Panc1 (cell line): Measurements from ENCODE around the gene KRT83.

Experiments used
- CTCF ChIP-seq: fragments of 450-650 bp; IDR thresholded peaks from 2 replicates; pipeline ENCODE4 v1.5.1; 2017; ENCODE audit warnings: mild to moderate bottlenecking
- POLR2AphosphoS5 ChIP-seq: IDR thresholded peaks from 2 replicates; pipeline ENCODE4 v1.6.1; 2012; ENCODE audit warnings: mild to moderate bottlenecking, low read depth, low read length, moderate library complexity
- SIN3A ChIP-seq: IDR thresholded peaks from 2 replicates; pipeline ENCODE4 v1.6.1; 2012; ENCODE audit warnings: low read depth, mild to moderate bottlenecking, low read length, moderate library complexity, borderline replicate concordance; ENCODE audit not compliant: insufficient read depth
- TF ChIP-seq, protein P1 (sequence below), 2 experiments: IDR thresholded peaks; 2 replicates each; pipeline ENCODE4 v1.6.1; 2011 to 2012; ENCODE audit warnings: low read depth in 2 of 2, control low read depth in 1 of 2, low read length in 1 of 2, mild to moderate bottlenecking in 1 of 2, moderate library complexity in 1 of 2; ENCODE audit not compliant: insufficient read depth in 1 of 2

DNA sequence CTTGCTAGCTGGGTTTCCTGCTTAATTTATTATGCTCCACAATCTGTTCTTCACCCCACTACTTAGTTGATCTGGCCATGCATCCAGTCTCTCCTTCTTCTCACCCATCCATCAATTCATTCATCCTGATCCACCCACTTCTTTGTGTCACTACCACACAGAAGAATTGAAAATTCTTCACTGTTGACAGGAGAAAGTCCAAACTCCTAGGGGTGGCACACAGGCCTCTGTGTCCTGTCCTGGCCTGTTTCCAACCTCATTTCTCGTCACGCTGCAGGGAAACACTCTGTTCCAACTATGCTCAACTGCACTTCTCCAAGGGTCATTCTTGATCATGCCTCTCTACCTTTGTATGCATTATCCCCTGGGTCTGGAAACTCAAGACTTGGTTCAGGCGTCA, 10.6 kb upstream of the KRT83 start:
- TF ChIP-seq CTCF = no peak
- TF ChIP-seq POLR2AphosphoS5 = no peak
- TF ChIP-seq SIN3A = no peak
- TF ChIP-seq, protein P1, sequence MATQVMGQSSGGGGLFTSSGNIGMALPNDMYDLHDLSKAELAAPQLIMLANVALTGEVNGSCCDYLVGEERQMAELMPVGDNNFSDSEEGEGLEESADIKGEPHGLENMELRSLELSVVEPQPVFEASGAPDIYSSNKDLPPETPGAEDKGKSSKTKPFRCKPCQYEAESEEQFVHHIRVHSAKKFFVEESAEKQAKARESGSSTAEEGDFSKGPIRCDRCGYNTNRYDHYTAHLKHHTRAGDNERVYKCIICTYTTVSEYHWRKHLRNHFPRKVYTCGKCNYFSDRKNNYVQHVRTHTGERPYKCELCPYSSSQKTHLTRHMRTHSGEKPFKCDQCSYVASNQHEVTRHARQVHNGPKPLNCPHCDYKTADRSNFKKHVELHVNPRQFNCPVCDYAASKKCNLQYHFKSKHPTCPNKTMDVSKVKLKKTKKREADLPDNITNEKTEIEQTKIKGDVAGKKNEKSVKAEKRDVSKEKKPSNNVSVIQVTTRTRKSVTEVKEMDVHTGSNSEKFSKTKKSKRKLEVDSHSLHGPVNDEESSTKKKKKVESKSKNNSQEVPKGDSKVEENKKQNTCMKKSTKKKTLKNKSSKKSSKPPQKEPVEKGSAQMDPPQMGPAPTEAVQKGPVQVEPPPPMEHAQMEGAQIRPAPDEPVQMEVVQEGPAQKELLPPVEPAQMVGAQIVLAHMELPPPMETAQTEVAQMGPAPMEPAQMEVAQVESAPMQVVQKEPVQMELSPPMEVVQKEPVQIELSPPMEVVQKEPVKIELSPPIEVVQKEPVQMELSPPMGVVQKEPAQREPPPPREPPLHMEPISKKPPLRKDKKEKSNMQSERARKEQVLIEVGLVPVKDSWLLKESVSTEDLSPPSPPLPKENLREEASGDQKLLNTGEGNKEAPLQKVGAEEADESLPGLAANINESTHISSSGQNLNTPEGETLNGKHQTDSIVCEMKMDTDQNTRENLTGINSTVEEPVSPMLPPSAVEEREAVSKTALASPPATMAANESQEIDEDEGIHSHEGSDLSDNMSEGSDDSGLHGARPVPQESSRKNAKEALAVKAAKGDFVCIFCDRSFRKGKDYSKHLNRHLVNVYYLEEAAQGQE (IDR thresholded peaks at IDR 0.05; ENCODE audit: insufficient read depth in 1 of 2, low read depth in 2 of 2, low read length in 1 of 2) = no peak
